ENCODE results near the gene EXT2.

EXT2 gene

GRCh38 chr11:44189986-44190882 lies 94.8 kb downstream of the EXT2 start:
- TF ChIP-seq TAF1 (IDR thresholded peaks at IDR 0.05; ENCODE audit: borderline replicate concordance, insufficient read depth, low read length) (no peak), SIN3A (IDR thresholded peaks at IDR 0.05; ENCODE audit: borderline replicate concordance, insufficient read depth, low read length) (no peak), FOXP2 (optimal IDR thresholded peaks at IDR 0.05; ENCODE audit: borderline replicate concordance, extremely low read depth, extremely low read length, insufficient read depth) (no peak), REST (IDR thresholded peaks at IDR 0.05; ENCODE audit: insufficient read depth in 1 of 2, low read depth in 2 of 2, low read length in 2 of 2) (no peak), POLR2AphosphoS5 (IDR thresholded peaks at IDR 0.05; ENCODE audit: low read depth, low read length) (no peak)

- no peak for TF ChIP-seq SIN3A (IDR thresholded peaks at IDR 0.05; ENCODE audit: borderline replicate concordance, insufficient read depth, low read length)
- no peak for TF ChIP-seq REST (IDR thresholded peaks at IDR 0.05; ENCODE audit: insufficient read depth in 1 of 2, low read depth in 2 of 2, low read length in 2 of 2)
- TF ChIP-seq POLR2AphosphoS5 (IDR thresholded peaks at IDR 0.05; ENCODE audit: low read depth, low read length): no peak
- TF ChIP-seq FOXP2 (optimal IDR thresholded peaks at IDR 0.05; ENCODE audit: borderline replicate concordance, extremely low read depth, extremely low read length, insufficient read depth): no peak
- TF ChIP-seq TAF1 (IDR thresholded peaks at IDR 0.05; ENCODE audit: borderline replicate concordance, insufficient read depth, low read length): no peak
These were observed 95.4 kb downstream of the EXT2 start for GRCh38 chr11:44190883-44191230.

- TF ChIP-seq FOXP2 (optimal IDR thresholded peaks at IDR 0.05; ENCODE audit: borderline replicate concordance, extremely low read depth, extremely low read length, insufficient read depth) (no peak), POLR2AphosphoS5 (IDR thresholded peaks at IDR 0.05; ENCODE audit: low read depth, low read length) (no peak), TAF1 (IDR thresholded peaks at IDR 0.05; ENCODE audit: borderline replicate concordance, insufficient read depth, low read length) (no peak), REST (IDR thresholded peaks at IDR 0.05; ENCODE audit: insufficient read depth in 1 of 2, low read depth in 2 of 2, low read length in 2 of 2) (no peak), SIN3A (IDR thresholded peaks at IDR 0.05; ENCODE audit: borderline replicate concordance, insufficient read depth, low read length) (no peak)
These were observed 96.0 kb downstream of the EXT2 start for GRCh38 chr11:44191322-44192016.

GRCh38 chr11:44192017-44192385 lies 96.5 kb downstream of the EXT2 start:
- no peak for TF ChIP-seq REST (IDR thresholded peaks at IDR 0.05; ENCODE audit: insufficient read depth in 1 of 2, low read depth in 2 of 2, low read length in 2 of 2)
- no peak for TF ChIP-seq SIN3A (IDR thresholded peaks at IDR 0.05; ENCODE audit: borderline replicate concordance, insufficient read depth, low read length)
- TF ChIP-seq POLR2AphosphoS5 (IDR thresholded peaks at IDR 0.05; ENCODE audit: low read depth, low read length): no peak
- TF ChIP-seq TAF1 (IDR thresholded peaks at IDR 0.05; ENCODE audit: borderline replicate concordance, insufficient read depth, low read length): no peak
- no peak for TF ChIP-seq FOXP2 (optimal IDR thresholded peaks at IDR 0.05; ENCODE audit: borderline replicate concordance, extremely low read depth, extremely low read length, insufficient read depth)
